ENCODE data around the gene SLIT3.

SLIT3 gene

DNA sequence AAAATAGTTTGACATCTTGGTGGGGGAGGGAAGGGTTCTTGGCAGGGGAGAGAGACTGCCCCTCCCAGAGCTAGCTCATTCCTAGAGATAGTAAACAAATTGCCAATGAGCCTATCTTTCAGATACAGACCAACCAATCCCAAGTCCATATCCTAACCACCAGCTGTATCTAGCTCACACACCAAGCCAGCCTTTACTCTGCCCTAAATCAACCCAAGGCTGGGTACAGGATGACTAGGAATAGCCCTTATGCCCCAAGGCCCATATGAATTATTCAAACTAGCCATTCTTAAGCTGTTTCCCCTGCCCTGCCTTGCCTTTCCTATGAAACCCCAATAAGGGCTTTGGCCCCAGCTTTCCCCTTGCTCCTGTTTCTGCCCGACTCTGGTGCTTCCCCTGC lies 440.4 kb downstream of the SLIT3 start:
- DNase-seq (ENCODE audit: low spot score) = no peak

DNA sequence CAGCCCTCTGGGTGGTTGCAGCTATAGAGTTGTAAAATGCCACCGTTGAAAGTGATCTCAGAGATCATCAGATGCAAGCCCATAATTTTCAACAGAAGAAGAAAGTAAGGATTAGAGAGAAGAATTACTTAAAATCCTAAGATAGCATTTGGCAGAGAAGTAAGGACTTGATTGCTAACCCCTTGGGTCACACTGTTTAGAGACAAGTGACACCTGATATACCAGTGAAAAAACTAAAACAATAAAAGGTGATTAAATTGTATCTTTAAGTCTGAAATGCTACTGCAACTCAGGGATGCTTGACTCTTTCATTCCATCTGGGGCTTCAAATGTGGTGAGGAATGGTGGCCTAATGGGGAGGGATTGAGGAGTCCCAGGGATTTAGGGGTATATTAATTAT lies 440.9 kb downstream of the SLIT3 start:
- DNase-seq (ENCODE audit: low spot score) = no peak

DNA sequence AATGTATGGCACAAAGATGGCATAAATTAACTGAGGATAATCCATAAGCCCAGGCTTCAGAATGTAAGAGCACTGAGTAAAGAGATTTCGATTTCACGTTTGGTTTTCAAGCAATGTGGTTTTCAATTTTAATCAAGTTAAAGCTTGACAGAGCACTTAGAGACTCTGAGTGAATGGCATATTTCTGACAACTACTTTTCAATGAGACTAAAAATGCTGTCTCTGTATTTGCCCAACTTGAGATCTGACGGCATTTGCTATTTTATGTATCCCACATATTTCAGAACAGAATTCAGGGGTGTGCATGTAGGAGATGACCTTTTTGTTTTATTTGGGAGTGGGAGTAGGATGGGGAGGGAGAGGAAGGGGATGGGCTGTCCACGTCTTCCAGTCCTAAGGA lies 441.5 kb downstream of the SLIT3 start:
- no peak for DNase-seq (ENCODE audit: low spot score)

DNA sequence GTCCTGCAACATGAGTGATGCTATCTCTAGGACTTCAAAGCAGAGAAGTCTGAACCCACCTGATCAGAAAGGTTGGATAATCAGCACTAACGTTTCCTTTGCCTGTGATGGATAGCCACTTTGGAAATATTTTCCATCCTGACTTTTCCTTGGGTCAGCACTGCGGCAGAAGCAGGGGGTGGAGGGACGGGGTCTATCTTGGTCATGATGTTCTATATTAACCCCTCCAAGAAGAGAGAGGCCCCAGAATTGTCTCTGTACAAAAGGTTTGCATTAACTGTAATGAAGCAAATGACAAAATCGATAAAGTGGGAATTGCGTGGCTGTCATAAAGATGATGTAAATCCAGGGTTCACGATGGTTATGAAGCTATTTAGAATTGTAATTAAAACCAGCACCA lies 441.9 kb downstream of the SLIT3 start:
- no peak for DNase-seq (ENCODE audit: low spot score)

DNA sequence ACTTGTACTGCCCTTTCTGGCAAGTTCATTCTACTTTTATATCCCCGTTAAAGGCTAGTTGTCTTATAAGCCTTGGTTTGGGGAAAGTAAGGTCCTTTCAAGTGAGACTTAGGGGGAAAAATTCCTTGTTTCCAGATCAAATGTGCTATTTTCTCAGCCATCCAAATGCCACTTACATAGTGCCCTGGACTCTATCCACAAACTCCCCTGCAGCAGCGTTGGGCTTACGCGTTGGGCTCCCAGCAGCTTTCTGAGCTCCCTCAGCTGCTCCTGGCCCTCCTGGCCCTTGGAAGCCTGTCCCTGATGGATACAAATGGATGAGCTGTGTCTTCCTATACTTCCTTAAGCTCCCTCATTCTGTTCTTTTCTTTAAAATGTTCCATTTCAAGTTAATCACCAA lies 442.6 kb downstream of the SLIT3 start:
- DNase-seq (ENCODE audit: low spot score) = no peak

DNA sequence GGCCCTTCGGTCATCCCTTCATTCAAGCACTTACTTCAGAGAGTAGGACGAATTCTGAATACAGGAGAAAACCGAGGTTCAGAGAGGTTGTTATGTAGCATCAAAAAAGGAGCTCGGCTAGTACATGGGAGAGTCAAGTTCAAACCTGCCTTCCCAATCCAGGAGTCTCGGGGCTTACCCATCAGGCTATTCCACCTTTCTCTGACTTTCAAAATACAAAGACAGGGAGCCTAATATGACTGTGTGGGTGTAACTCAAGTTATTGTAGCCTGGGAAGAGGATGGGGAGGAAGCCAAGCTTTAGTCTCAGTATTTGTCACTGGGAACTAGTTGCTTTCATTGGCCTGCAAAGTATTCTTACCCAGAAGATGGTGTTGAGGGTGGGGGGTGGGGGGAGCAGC lies 447.0 kb downstream of the SLIT3 start:
- DNase-seq (ENCODE audit: low spot score) = no peak

DNA sequence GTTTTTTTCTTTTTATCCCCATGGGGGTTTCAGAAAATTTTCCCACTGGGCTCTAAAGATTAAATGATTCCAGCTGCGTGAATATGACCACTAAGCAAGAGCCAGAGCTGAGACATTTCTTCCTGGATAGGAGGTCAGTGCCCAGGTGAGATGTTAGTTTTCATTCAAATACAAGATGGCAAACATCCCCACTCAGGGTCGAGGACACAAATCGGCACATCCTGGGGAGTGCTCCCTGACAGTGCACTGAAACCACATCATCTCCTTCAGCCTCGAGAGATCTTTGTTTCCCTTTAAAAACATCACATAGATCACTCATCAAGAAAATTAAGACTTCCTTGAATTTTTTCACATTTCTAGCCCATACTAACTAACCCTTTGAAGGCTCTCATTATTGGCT lies 448.6 kb downstream of the SLIT3 start:
- no peak for DNase-seq (ENCODE audit: low spot score)

DNA sequence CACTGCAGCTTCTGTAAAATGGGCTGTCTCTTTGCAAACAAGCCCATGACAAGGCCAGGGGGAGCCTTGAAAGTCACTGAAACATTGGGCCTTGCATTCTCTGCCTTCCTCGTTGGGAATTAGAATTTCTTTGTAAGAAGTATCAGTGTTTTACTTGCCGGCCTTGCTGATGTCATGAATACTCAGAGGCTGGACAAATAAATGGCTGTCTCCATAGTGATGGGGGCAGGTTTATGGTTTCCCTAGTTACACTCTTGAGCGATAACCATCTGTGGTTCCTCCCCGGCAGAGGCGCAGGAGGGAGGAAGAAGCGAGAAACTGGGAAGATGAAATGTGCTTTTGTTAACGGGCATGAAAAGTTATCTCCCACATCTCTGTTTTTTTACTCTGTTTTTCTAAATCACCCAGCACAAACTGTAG lies 449.0 kb downstream of the SLIT3 start:
- DNase-seq (ENCODE audit: low spot score) = no peak

DNA sequence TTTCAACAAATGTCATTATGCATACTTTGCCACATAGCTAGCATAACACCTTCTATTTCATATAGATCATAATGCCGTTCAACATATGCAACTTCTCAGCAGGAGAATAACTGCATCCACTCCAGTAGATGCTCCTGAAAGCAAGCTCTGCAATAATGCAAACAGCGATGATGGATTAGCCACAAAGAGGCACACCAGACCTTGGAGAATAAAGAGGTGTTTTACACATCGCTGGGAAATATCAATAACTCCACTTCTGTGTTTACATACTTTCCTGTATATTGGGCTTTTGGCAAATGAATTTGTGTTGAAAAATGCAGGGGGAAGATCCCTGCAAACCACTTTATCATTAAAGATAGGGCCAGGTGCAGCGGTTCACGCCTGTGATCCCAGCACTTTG lies 450.3 kb downstream of the SLIT3 start:
- no peak for DNase-seq (ENCODE audit: low spot score)

DNA sequence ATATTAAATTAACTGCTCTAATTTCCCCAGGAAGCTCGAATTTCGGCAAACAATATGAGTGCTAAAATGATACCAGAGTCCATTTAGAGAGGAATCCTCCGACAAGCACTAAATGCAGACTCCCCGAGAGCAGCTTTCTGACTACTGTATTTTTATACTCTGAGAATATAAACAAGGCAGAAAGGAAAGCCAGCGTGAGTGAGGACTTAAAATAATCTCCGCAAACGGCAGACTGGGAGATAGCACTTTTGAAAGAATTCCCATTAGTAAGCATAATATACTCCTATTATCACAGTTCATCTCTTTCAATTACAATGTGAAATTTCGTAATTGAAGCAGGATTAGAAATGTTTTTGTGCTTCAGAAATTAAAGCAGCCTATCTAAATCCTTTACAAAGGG lies 452.4 kb downstream of the SLIT3 start:
- no peak for DNase-seq (ENCODE audit: low spot score)

DNA sequence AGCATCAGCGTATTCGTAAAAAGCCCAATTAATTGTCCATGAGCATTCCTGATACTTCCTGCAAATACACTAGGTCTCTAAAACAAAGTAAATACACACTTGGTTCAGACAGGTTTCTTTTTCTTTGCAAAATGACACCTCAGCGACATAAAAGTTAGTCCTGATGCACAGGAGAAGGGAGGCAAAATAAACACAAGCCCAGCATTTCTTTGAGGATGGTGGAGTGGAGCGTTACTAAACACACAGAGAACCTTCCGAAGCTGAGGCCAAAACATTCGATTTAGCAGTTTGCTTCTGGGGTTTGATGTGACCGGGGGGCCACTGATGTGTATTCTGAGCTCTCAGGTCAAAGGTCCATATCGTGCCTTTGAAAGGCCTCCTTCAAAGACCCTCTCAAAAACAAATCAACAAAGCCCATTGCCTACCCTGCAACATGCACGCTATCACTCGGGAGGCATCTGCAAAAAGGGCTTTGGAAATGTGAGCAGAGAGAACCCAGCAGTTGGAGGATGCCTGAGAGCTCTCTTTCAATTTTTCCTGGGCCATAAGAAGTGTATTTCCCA lies 453.3 kb downstream of the SLIT3 start:
- DNase-seq (ENCODE audit: low spot score) = no peak

DNA sequence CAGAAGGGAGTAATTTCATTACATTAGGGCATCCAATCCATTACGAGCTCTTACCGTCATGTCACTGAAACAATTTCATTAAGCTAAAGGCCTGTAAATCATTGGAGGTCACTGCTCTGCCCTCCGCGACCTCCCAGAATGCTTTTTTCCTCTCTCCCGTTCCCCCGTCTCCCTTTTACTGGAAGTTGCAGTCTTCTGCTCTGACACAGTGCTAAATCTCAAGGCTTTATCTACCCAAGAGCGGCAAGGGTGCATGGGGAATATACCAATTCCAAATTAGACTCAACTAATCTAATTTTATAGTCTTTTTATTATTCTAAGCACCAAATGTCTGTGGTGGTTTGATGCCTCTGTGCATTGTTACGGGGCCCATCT lies 456.0 kb downstream of the SLIT3 start:
- DNase-seq (ENCODE audit: low spot score) = no peak

DNA sequence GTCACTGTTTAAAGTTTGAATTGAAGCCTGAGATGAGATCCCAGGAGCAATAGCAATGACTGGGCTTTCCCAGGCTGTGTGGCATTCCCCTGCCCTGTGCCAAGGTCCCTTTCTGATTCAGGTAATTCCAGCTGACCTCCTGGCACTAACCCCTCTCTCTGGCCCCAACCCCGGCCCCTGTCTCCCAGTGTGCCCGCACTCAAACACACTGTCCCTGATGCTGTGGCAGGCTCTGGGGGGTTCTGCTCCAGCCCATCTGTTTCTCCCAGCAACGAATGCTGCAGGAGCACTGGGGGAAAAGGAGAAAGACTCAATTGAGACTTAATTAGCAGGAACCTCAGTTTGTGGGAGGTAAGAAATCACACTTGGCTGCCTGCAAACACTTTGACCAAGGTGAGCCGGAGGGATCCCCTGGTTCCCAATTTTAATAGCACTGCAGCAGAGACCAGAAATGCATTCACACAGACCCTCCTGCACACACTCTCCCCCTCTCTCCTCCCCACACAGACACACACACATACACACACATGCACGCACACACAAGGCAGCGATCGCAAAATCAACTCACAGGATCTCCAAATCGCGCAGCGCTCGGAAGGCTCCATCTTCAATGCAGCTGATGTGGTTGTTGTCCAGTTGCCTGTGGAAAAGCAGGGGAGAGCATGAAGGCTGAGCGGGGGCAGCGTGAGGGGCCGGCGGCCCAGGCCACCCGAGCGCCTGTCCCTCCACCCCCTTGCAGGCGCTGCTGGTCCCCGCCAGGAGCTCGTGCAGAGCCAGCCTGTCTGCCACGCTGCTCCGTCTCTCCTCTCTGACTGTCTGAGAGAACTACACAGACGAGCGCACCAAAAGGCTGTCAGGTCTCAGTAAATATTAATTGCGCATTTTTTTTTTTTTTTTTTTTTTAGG lies 456.7 kb downstream of the SLIT3 start:
- peak; percentile 46 for DNase-seq (ENCODE audit: low spot score)

DNA sequence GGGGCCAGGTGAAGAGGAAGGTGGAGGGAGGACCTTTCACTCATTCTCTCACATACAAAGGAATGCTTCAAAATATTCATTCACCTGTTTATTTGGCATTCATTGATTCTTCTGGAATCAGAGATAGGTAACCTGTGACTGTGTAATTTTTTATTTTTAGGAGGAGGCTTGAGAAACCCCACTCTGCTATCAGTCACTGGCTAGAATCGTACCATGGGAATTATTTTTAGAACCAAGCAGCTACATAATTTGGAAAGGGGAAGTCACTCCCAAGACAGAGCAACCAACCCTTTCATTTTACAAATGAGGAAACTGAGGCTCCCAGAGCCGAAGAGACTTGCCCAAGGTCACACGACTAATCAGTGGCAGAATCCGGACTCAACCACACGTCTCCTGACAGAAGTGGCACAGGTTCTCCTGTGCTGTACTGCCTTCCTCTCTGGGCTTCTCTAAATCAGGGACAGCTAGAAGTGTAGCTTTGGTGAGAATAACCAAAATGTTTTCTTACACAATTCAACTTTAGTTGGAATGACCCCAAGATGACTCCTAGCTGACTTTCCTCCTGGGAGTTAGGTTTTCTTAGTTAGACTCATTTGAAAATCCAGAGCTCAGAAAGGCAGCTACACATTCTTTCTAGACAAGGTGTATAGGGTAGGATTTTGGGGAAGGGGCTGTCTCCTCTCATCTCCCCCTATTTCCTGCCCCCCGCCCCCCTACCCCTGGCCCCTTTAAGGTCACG lies 457.5 kb downstream of the SLIT3 start:
- no peak for DNase-seq (ENCODE audit: low spot score)

DNA sequence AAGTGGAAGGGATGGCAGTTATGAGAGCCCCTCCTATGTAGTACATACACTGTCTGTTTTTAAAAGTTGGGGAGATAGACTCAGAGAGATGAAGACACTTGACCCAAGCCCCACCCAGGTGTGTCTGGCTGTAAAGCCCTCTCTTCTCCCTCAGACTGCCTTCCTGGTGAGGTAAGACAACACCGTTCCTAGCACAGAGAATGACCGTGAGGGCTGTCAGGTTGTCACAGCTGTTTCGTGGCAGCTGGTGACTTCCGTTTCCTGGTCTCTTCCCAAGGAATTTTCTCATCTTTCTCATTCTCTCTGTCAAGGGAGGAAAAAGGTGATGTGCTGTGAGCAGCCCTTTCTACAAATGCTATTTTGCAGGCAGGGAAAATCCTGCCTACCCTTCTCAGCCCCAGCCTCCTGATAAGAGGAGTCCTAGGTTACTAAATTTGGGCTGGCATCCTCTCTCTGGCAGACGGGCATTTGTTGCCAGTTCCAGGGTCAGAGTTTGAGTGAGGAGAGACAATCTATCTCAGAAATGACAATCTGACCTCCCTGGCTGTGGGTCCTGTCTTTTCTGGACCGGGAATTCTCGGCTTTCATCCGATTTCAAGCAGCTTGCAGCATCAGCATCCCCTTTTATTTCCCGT lies 458.3 kb downstream of the SLIT3 start:
- DNase-seq (ENCODE audit: low spot score) = no peak

DNA sequence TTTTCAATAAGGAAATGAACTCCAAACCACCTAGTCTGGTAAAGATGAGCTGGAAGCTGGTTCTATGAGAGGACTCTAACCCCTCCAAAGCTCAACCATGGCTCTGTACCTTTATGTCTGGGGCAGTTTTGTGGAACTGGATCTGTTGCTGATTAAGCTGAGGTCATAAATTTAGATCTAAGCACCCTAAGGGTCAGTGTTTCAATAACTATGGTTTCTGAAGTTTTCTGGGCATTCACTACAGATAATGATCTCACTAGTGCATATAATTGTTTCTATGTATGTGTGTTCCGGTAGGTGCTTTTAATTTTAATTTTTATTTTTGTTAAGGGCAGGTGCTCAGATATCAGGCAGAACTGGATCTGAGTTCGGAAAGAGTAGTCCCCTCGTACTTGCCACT lies 463.1 kb downstream of the SLIT3 start:
- DNase-seq (ENCODE audit: low spot score) = no peak

DNA sequence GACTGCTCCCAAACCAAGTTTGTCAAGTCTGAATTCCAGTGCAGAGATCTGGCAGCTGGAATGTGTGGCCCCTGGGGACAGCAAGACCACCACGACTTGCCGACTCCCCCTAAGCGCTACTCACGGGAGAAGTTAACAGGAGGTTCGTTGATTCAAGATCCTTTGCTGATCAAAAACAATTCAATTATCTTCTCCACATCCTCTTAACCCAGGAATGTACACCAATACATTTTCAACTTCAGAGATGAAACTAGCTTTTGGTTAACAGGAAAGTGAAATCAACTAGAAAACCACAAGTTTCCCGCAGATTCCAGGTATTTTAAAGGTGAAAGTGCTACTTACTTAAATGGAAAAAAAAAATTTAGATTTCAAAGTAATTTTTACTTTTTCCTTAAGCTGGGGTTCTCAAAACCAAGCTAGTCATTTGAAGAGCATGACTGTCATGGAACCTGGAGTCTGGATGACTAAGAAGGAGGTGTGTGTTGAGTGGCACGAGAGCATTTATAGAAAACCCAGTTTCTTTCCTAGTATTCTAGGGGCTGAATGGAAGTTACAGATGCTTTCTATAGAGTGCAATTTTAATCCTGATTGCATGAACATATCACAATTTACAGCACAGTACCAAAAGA lies 464.2 kb downstream of the SLIT3 start:
- no peak for DNase-seq (ENCODE audit: low spot score)

DNA sequence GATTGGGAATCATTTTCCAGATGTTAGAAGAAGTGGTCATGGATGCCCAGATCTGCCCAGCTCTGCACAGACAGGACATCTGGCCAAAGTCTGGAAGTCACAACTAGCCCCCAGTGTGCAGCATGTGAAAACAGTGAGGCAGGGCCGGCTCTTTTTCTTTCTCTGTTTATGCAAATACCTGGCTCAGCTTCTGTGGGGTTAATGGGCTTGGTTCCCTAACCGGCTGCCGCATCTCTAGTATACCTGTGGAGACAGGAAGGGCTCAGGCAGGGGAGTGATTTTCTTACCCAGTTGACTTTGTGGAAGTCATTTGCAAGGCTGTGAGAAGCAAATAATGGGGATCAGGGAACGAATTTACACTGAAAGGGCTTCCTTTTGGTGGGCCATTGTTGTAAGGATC lies 467.0 kb downstream of the SLIT3 start:
- DNase-seq (ENCODE audit: low spot score) = no peak

DNA sequence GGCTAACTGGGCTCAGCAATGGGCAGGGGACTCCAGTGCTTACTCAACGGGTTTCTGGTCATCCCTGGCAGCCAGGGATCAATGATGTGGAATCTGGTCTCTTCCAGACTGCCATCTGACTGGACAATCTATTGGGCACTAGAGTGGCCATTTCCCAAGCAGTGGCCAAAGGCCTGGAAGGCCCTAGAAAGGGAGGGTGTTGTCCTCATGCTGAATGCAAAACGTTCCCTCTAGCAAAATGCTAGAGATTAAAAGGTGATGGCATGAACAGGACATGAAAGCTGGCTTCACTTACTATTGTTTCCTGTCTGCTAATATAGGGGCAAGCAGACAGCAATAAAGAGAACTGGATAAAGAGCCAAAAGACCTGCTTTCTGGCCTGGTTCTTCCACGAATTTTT lies 467.6 kb downstream of the SLIT3 start:
- DNase-seq (ENCODE audit: low spot score) = no peak

DNA sequence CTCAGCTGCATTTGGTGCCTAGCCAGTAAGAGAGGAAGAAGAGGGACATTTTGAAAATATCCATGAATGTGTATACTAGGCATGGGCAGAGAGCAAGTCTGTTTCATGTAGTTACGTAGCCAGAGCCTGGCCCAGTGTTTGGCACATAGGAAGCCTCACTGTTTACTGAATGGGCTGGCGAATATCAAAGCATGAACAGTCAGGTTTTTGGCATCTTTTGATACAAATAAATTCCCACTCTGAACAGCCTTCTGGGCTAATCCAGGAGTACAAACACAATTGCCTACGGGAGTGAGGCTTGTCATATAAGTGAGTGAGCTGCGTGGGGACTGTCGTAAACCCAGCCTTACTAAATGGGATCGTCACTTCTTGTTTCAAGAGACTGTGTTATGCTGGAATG lies 468.6 kb downstream of the SLIT3 start:
- DNase-seq (ENCODE audit: low spot score) = no peak

DNA sequence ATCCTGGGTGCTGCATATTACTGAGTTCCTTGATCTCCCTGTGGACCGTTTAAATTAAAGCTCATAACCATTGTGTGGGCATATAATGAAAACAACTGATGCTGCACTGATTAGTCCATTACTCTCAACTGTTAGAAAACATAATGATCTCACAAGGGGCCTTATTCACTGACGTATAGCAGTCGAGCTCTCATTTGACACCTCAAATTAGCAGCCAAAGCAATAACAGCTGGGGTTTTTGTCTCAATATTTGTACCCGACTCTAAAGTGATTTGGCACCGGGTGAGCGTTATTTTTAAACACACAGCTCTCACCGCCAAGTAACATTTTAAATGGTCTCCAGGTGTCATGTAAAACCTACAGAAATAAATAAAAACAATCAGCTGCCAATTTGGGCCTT lies 469.6 kb downstream of the SLIT3 start:
- peak; percentile 40 for DNase-seq (ENCODE audit: low spot score)

DNA sequence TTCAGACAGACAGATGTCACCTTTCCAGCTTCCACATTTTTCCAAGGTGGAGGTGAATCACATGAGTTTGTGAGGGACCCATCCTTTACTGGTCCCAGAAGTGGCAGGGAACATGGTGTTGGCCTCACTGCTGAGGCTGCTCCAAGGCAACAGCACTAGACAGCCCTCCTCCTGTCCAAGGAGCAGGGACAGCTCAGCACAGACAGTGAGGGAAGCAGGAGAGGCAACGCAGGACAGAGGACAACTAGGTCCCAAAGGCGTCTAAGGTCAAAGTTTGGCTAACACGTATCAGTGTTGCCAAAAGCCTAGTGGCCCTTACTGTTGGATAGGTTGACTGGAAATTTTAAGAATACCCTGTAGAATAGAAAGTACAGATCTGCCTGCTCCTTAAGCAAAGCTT lies 470.1 kb downstream of the SLIT3 start:
- DNase-seq (ENCODE audit: low spot score) = no peak
